CD8-positive, alpha-beta memory T cell (primary cell): ENCODE measurements around the gene FAAP20. TPM values are rescaled to one million over a fixed set of nuclear protein-coding genes. Genes with fewer than 3 reads are reported as not detected.

Experiments
- CTCF ChIA-PET: fragments of 350-600 bp; sonication (Branson Sonifier 250); formaldehyde crosslinking; loops from one replicate; lab custom pipeline; 2021; ENCODE audit warnings: antibody characterized with exemption; lab: Charles Lee
- POLR2A ChIA-PET: fragments of 350-600 bp; sonication (Branson Sonifier 250); formaldehyde crosslinking; loops from one replicate; lab custom pipeline; 2021; ENCODE audit warnings: antibody characterized with exemption; lab: Charles Lee
- DNase-seq, 5 donors: peaks; one replicate each; pipeline versions ENCODE4 v3.0.0 to v3.0.0-alpha.2; 2020 to 2022; ENCODE audit warnings: mixed read lengths in 1 of 5
- H3K27ac ChIP-seq: one replicate; pipeline ENCODE4 v1.7.0; 2013; ENCODE audit warnings: low read depth, mild to moderate bottlenecking, low read length, moderate library complexity
- H3K27me3 ChIP-seq: 2 replicates; pipeline ENCODE4 v1.7.0; 2013; ENCODE audit warnings: low read length, mild to moderate bottlenecking; ENCODE audit not compliant: insufficient read depth, poor library complexity, severe bottlenecking
- H3K36me3 ChIP-seq: 2 replicates; pipeline ENCODE4 v1.7.0; 2013; ENCODE audit warnings: mild to moderate bottlenecking, low read length, moderate library complexity; ENCODE audit not compliant: insufficient read depth
- H3K4me1 ChIP-seq: 2 replicates; pipeline ENCODE4 v1.7.0; 2013; ENCODE audit warnings: mild to moderate bottlenecking, low read length, moderate library complexity; ENCODE audit not compliant: insufficient read depth
- H3K4me3 ChIP-seq: 2 replicates; pipeline ENCODE4 v1.7.0; 2013; ENCODE audit warnings: mild to moderate bottlenecking, low read length
- H3K9me3 ChIP-seq: 2 replicates; pipeline ENCODE4 v1.7.0; 2013; ENCODE audit warnings: mild to moderate bottlenecking, low read length
- H3K27ac Mint-ChIP-seq, 8 donors: one replicate each; pipeline ENCODE4 v1.8.0; 2020 to 2021; ENCODE audit warnings: mixed read lengths in 8 of 8, mild to moderate bottlenecking in 6 of 8, inconsistent platforms in 3 of 8, moderate library complexity in 3 of 8
- H3K27me3 Mint-ChIP-seq, 2 donors: one replicate each; pipeline ENCODE4 v1.8.0; 2020 to 2021; ENCODE audit warnings: mixed read lengths in 2 of 2, mild to moderate bottlenecking in 1 of 2, moderate library complexity in 1 of 2
- H3K36me3 Mint-ChIP-seq, 3 donors: one replicate each; pipeline ENCODE4 v1.8.0; 2020 to 2021; ENCODE audit warnings: mixed read lengths in 3 of 3, inconsistent platforms in 1 of 3, mild to moderate bottlenecking in 1 of 3
- H3K4me1 Mint-ChIP-seq, 3 donors: one replicate each; pipeline ENCODE4 v1.8.0; 2020 to 2021; ENCODE audit warnings: mixed read lengths in 3 of 3, inconsistent platforms in 1 of 3, mild to moderate bottlenecking in 1 of 3
- H3K4me3 Mint-ChIP-seq, 7 donors: one replicate each; pipeline ENCODE4 v1.8.0; 2020 to 2021; ENCODE audit warnings: mixed read lengths in 7 of 7, mild to moderate bottlenecking in 6 of 7, moderate library complexity in 4 of 7, inconsistent platforms in 2 of 7
- H3K9me3 Mint-ChIP-seq, 5 donors: one replicate each; pipeline ENCODE4 v1.8.0; 2020 to 2022; ENCODE audit warnings: mixed read lengths in 5 of 5, mild to moderate bottlenecking in 3 of 5, moderate library complexity in 2 of 5, inconsistent platforms in 1 of 5
- polyA plus RNA-seq: library from polyadenylated mRNA; unstranded; fragments of 300-500 nt; fragmentation: Illumina TruSeq; gene quantifications from one replicate; pipeline ENCODE4 v1.2.3, GENCODE V29; 2021
- total RNA-seq, 2 experiments: library from RNA; stranded (reverse); gene quantifications; one replicate each; pipeline ENCODE4 v1.2.3, GENCODE V29; 2021

Gene FAAP20
- total and polyA plus RNA-seq, 3 experiments from 2014 or later: 65.0 to 72.5 (median 66.4) TPM

- peak overlapping the region in 3 of 8 donors; percentile 42 to 72 (median 45) for H3K27ac Mint-ChIP-seq
- no peaks in the 10 kb centered on the region for H3K27me3 ChIP-seq
- peaks cover 0 to 2% (median 0%) of the 10 kb centered on the region in 5 donors for H3K9me3 Mint-ChIP-seq
- ChIA-PET CTCF (interaction anchor here (1.4 kb wide), 1 partner anchor 77 kb away, joined by 3 read pairs; no protein-coding TSS in a partner anchor), POLR2A (no interaction called here)
- no peak overlapping the region for H3K27ac ChIP-seq
- no peak overlapping the region for H3K4me3 ChIP-seq
- peak overlapping the region in 1 of 7 donors; percentile 52 for H3K4me3 Mint-ChIP-seq
- H3K4me1 Mint-ChIP-seq: peaks cover 4 to 11% (median 9%) of the 10 kb centered on the region in 3 donors
- H3K27me3 Mint-ChIP-seq: peaks cover 0 to 6% of the 10 kb centered on the region in 2 donors
- H3K4me1 ChIP-seq: no peaks in the 10 kb centered on the region
- no peak for DNase-seq
- no peaks in the 10 kb centered on the region for H3K36me3 ChIP-seq
- H3K36me3 Mint-ChIP-seq: peaks cover 0 to 4% (median 0%) of the 10 kb centered on the region in 3 donors
- H3K9me3 ChIP-seq: no peaks in the 10 kb centered on the region
These were observed 29.6 kb upstream of the FAAP20 start for GRCh38 chr1:2224170-2224584.

DNA sequence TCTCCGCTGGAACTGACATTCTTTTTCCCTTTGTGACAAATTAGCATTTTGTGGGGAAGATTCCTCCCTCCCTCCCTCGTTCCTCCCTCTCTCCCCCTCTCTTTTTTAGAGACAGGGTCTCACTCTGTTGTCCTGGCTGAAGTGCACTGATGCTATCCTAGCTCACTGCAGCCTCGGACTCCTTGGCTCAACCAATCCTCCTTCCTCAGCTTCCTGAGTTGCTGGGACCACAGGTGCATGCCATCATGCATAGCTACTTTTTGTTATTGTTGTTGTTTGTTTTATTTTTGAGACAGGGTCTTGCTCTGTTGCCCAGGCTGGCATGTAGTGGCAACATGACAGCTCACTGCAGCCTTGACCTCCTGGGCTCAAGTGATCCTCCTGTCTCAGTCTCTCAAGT is 26.7 kb upstream of the FAAP20 start:
- CTCF ChIA-PET: no interaction called here
- peaks cover 2 to 5% (median 5%) of the 10 kb centered on the region in 3 donors for H3K4me1 Mint-ChIP-seq
- no peaks in the 10 kb centered on the region for H3K36me3 Mint-ChIP-seq
- no peaks in the 10 kb centered on the region for H3K27me3 ChIP-seq
- no peaks in the 10 kb centered on the region for H3K9me3 ChIP-seq
- peaks cover 0 to 2% of the 10 kb centered on the region in 2 donors for H3K27me3 Mint-ChIP-seq
- H3K36me3 ChIP-seq: no peaks in the 10 kb centered on the region
- H3K27ac Mint-ChIP-seq: no peak overlapping the region
- H3K4me3 ChIP-seq: no peak overlapping the region
- POLR2A ChIA-PET: no interaction called here
- H3K4me1 ChIP-seq: no peaks in the 10 kb centered on the region
- H3K4me3 Mint-ChIP-seq: no peak overlapping the region
- no peak for DNase-seq
- no peaks in the 10 kb centered on the region for H3K9me3 Mint-ChIP-seq
- no peak overlapping the region for H3K27ac ChIP-seq

DNA sequence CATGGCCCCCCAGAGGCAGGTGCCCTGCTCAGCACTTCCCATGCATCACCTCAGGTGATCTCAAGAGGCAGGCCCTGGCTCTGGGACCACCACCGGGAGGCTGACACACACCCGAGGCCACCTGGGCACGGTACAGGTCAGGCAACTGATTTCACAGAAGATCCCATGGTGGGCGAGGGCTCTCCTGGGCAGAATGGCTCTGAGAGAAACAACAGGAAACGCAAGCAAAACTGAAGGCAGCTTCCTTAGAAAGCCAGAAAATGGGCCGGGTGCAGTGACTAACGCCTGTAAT is 22.1 kb upstream of the FAAP20 start:
- Mint-ChIP-seq H3K27me3 (peaks cover 0 to 1% of the 10 kb centered on the region in 2 donors), H3K9me3 (no peaks in the 10 kb centered on the region)

GRCh38 chr1:2215909-2216766 is 21.6 kb upstream of the FAAP20 start:
- Mint-ChIP-seq H3K4me3 (no peak overlapping the region), H3K9me3 (no peaks in the 10 kb centered on the region), H3K4me1 (peaks cover 0 to 9% (median 0%) of the 10 kb centered on the region in 3 donors), H3K27ac (peak overlapping the region in 1 of 8 donors; percentile 86), H3K27me3 (peaks cover 0 to 1% of the 10 kb centered on the region in 2 donors), H3K36me3 (no peaks in the 10 kb centered on the region)
- DNase-seq: no peak
- Histone ChIP-seq H3K27ac (no peak overlapping the region), H3K9me3 (no peaks in the 10 kb centered on the region), H3K27me3 (no peaks in the 10 kb centered on the region), H3K36me3 (no peaks in the 10 kb centered on the region), H3K4me3 (no peak overlapping the region), H3K4me1 (peaks cover 15% of the 10 kb centered on the region)
- POLR2A ChIA-PET: interaction anchor here (0.7 kb wide), 1 partner anchor 95 kb away, joined by 3 read pairs; no protein-coding TSS in a partner anchor
- CTCF ChIA-PET: no interaction called here

More for the DNA sequence above, 22.1 kb upstream of the FAAP20 start:
- Mint-ChIP-seq H3K4me3 (no peak overlapping the region), H3K4me1 (peaks cover 0 to 9% (median 0%) of the 10 kb centered on the region in 3 donors), H3K27ac (no peak overlapping the region), H3K36me3 (no peaks in the 10 kb centered on the region)
- ChIA-PET POLR2A (no interaction called here), CTCF (no interaction called here)
- DNase-seq: no peak
- Histone ChIP-seq H3K27me3 (no peaks in the 10 kb centered on the region), H3K4me1 (peaks cover 15% of the 10 kb centered on the region), H3K4me3 (no peak overlapping the region), H3K27ac (no peak overlapping the region), H3K36me3 (no peaks in the 10 kb centered on the region), H3K9me3 (no peaks in the 10 kb centered on the region)

DNA sequence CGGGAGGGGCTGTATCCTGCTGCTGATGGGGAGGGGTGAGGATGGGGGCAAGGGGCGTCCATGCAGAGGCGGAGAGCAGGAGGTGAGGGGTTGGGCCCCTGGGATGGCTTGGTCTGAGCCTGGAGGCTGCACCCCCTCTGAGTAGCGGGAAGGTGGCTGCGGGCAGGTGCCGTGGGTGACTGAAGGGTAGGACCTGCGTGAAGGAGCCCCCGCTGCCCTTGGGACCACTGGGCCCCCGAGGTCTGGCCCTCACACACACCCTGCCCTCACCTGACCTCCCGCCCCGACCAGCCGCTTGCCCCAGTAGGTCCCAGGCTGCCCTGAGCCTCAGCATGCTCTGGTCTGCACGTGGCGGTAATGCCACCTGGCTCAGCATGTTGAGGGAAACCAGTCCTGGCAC is 20.8 kb upstream of the FAAP20 start:
- no peaks in the 10 kb centered on the region for H3K9me3 Mint-ChIP-seq
- Histone ChIP-seq H3K36me3 (no peaks in the 10 kb centered on the region), H3K9me3 (no peaks in the 10 kb centered on the region), H3K4me1 (peaks cover 15% of the 10 kb centered on the region), H3K27ac (no peak overlapping the region), H3K4me3 (no peak overlapping the region), H3K27me3 (no peaks in the 10 kb centered on the region)
- CTCF ChIA-PET: no interaction called here
- POLR2A ChIA-PET: interaction anchor here (0.7 kb wide), 1 partner anchor 96 kb away, joined by 3 read pairs; no protein-coding TSS in a partner anchor
- H3K4me3 Mint-ChIP-seq: no peak overlapping the region
- H3K36me3 Mint-ChIP-seq: no peaks in the 10 kb centered on the region
- H3K27ac Mint-ChIP-seq: no peak overlapping the region
- no peak for DNase-seq
- H3K27me3 Mint-ChIP-seq: no peaks in the 10 kb centered on the region
- H3K4me1 Mint-ChIP-seq: peaks cover 0 to 9% (median 0%) of the 10 kb centered on the region in 3 donors

GRCh38 chr1:2214541-2215241 is 20.1 kb upstream of the FAAP20 start:
- Histone ChIP-seq H3K27ac (no peak overlapping the region), H3K4me1 (peaks cover 15% of the 10 kb centered on the region), H3K4me3 (no peak overlapping the region), H3K9me3 (no peaks in the 10 kb centered on the region), H3K27me3 (no peaks in the 10 kb centered on the region), H3K36me3 (no peaks in the 10 kb centered on the region)
- ChIA-PET CTCF (interaction anchor here (1.0 kb wide), 1 partner anchor 167 kb away, joined by 4 read pairs; no protein-coding TSS in a partner anchor), POLR2A (no interaction called here)
- DNase-seq: no peak
- Mint-ChIP-seq H3K9me3 (no peaks in the 10 kb centered on the region), H3K4me1 (peaks cover 0 to 9% (median 0%) of the 10 kb centered on the region in 3 donors), H3K27ac (no peak overlapping the region), H3K4me3 (no peak overlapping the region), H3K36me3 (no peaks in the 10 kb centered on the region), H3K27me3 (no peaks in the 10 kb centered on the region)

DNA sequence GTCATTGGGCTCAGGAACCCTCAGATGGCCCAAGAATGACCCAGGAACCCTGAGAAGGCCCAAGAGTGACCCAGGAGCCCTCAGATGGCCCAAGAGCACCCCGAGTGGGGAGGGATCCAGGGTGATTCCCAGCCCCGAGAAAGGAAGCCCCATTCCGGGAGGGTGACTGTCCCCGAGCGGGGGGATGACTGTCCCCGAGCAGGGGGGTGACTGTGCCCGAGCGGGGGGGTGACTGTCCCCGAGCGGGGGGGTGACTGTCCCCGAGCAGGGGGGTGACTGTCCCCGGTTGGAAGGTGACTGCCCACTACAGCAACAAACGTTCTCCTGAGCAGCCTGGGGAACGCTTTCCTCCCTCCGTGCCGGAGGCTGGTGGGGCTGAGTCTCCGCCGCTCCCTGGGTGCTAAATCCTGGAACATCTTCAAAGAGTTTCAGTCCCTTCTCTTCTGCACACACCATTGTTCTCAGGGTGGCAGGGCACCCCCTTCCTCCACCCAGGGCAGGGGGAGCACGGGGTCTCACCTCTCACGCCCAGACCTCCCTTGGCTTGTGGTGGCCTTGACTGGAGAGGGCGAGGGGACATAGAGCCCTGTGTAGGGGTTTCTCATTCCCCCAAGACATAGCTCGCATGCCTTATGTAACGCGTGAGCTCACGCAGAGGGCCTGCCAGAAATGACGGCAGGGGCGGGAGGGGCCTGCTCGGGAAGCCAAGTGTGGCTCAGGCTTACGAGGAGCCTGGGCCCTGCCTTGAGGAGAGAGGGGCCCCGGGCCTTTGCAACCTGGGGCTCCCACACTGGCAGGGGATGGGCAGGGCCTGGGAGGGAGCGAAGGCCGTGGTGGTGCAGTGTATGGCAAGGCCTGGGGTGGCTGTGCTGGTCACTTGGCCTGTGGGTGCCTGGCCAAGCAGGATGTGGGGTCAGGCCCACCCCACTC is 19.3 kb upstream of the FAAP20 start:
- DNase-seq: no peak
- Mint-ChIP-seq H3K36me3 (no peaks in the 10 kb centered on the region), H3K4me3 (peak overlapping the region in 1 of 7 donors; percentile 79), H3K4me1 (peaks cover 0 to 9% (median 0%) of the 10 kb centered on the region in 3 donors), H3K27me3 (no peaks in the 10 kb centered on the region), H3K9me3 (no peaks in the 10 kb centered on the region), H3K27ac (no peak overlapping the region)
- H3K27ac ChIP-seq: peak overlapping the region; percentile 53
- CTCF ChIA-PET: interaction anchor here (1.0 kb wide), 1 partner anchor 168 kb away, joined by 4 read pairs; no protein-coding TSS in a partner anchor
- POLR2A ChIA-PET: no interaction called here
- peaks cover 15% of the 10 kb centered on the region for H3K4me1 ChIP-seq
- H3K27me3 ChIP-seq: no peaks in the 10 kb centered on the region
- H3K9me3 ChIP-seq: no peaks in the 10 kb centered on the region
- no peaks in the 10 kb centered on the region for H3K36me3 ChIP-seq
- H3K4me3 ChIP-seq: no peak overlapping the region
